AG10803 (cell line): ENCODE results near the gene MEGF10.

Experiments used
- DNase-seq: peaks from one replicate; pipeline ENCODE4 v3.0.0; 2010; ENCODE audit warnings: low read depth
- H3K4me3 ChIP-seq: 2 replicates; pipeline ENCODE4 v1.5.1; 2011; ENCODE audit warnings: mild to moderate bottlenecking, low read length, control low read depth
- CTCF ChIP-seq: conservative IDR thresholded peaks from 2 replicates; pipeline ENCODE4 v1.5.1; 2011; ENCODE audit warnings: mild to moderate bottlenecking, low read length, control low read depth, inconsistent platforms

The MEGF10 gene

GRCh38 chr5:127275641-127276193, 14.9 kb upstream of the MEGF10 start:
- TF ChIP-seq CTCF: no peak
- no peak overlapping the region for H3K4me3 ChIP-seq
- no peak for DNase-seq

GRCh38 chr5:127280491-127281220, 9.9 kb upstream of the MEGF10 start:
- no peak for DNase-seq
- TF ChIP-seq CTCF: no peak
- no peak overlapping the region for H3K4me3 ChIP-seq

- DNase-seq: no peak
- no peak overlapping the region for H3K4me3 ChIP-seq
- TF ChIP-seq CTCF: no peak
Observed at GRCh38 chr5:127281609-127282008, 9.0 kb upstream of the MEGF10 start.

GRCh38 chr5:127288676-127289075, 1.9 kb upstream of the MEGF10 start:
- no peak for DNase-seq
- TF ChIP-seq CTCF: no peak
- no peak overlapping the region for H3K4me3 ChIP-seq

GRCh38 chr5:127290946-127291693, 524 bp downstream of the MEGF10 start:
- no peak for TF ChIP-seq CTCF
- peak overlapping the region; percentile 4; the same call in 1 of the 2 replicates for H3K4me3 ChIP-seq
- no peak for DNase-seq

GRCh38 chr5:127292030-127292735, 1.6 kb downstream of the MEGF10 start:
- no peak overlapping the region for H3K4me3 ChIP-seq
- no peak for DNase-seq
- no peak for TF ChIP-seq CTCF
